OCI-LY7 (cell line): ENCODE measurements around the gene MMP20. TPM values are rescaled to one million over a fixed set of nuclear protein-coding genes. Genes with fewer than 3 reads are reported as not detected.

ENCODE experiments used
- BruUV-seq: library from RNA; stranded (reverse); fragments of 400-500 nt; replicated peaks from 2 replicates; lab custom pipeline; 2021; lab: Mats Ljungman, UMichigan
- CTCF ChIA-PET: fragments of 300-600 bp; sonication (Branson Sonifier 250); formaldehyde crosslinking; loops from one replicate; lab custom pipeline; 2022; ENCODE audit warnings: antibody characterized with exemption; ENCODE audit not compliant: unreplicated experiment; lab: Charles Lee
- POLR2A ChIA-PET: fragments of 300-600 bp; sonication (Branson Sonifier 250); formaldehyde crosslinking; loops from one replicate; lab custom pipeline; 2022; ENCODE audit warnings: antibody characterized with exemption; lab: Charles Lee
- DNase-seq: peaks from one replicate; pipeline ENCODE4 v3.0.0-alpha.2; 2015; ENCODE audit warnings: low spot score
- H2AFZ ChIP-seq: fragments of 200-600 bp; sonication (generic), shearing (Covaris generic); 2 replicates; pipeline ENCODE4 v1.6.1; 2014; ENCODE audit warnings: mild to moderate bottlenecking, antibody characterized with exemption, low read length, moderate library complexity
- H3K27ac ChIP-seq: fragments of 200-600 bp; sonication (generic); 2 replicates; pipeline ENCODE4 v1.5.1; 2014; ENCODE audit warnings: mixed run types, low read depth, mild to moderate bottlenecking, moderate library complexity, low read length, inconsistent platforms; ENCODE audit not compliant: poor library complexity, severe bottlenecking
- H3K36me3 ChIP-seq: fragments of 200-600 bp; sonication (generic); 2 replicates; pipeline ENCODE4 v1.6.1; 2014; ENCODE audit warnings: mild to moderate bottlenecking, antibody characterized with exemption, low read length, moderate library complexity, mixed read lengths; ENCODE audit not compliant: insufficient read depth
- H3K4me1 ChIP-seq: fragments of 200-600 bp; sonication (generic); 2 replicates; pipeline ENCODE4 v1.5.1; 2014; ENCODE audit warnings: mild to moderate bottlenecking, low read length; ENCODE audit not compliant: insufficient read depth, poor library complexity, severe bottlenecking
- H3K4me2 ChIP-seq: fragments of 200-600 bp; sonication (generic); 2 replicates; pipeline ENCODE4 v1.6.1; 2014; ENCODE audit warnings: mild to moderate bottlenecking, low read length
- H3K4me3 ChIP-seq: fragments of 200-600 bp; sonication (generic); 2 replicates; pipeline ENCODE4 v1.5.1; 2014; ENCODE audit warnings: mild to moderate bottlenecking, low read depth, low read length; ENCODE audit not compliant: poor library complexity, severe bottlenecking
- H3K79me2 ChIP-seq: fragments of 200-600 bp; sonication (generic); 2 replicates; pipeline ENCODE4 v1.6.1; 2016; ENCODE audit warnings: low read depth, mild to moderate bottlenecking, low read length, moderate library complexity, mixed read lengths; ENCODE audit not compliant: insufficient read depth
- H3K9me2 ChIP-seq: fragments of 200-600 bp; sonication (generic); 2 replicates; pipeline ENCODE4 v1.6.1; 2016; ENCODE audit warnings: mild to moderate bottlenecking, low read length, mixed read lengths; ENCODE audit not compliant: insufficient read depth
- H3K9me3 ChIP-seq: fragments of 200-600 bp; sonication (generic); 2 replicates; pipeline ENCODE4 v1.6.1; 2014; ENCODE audit warnings: mild to moderate bottlenecking, mixed run types, low read length, mixed read lengths
- H4K20me1 ChIP-seq: fragments of 200-600 bp; sonication (generic); 2 replicates; pipeline ENCODE4 v1.6.1; 2014; ENCODE audit warnings: mild to moderate bottlenecking, antibody characterized with exemption, low read length, moderate library complexity, mixed read lengths; ENCODE audit not compliant: insufficient read depth
- EZH2phosphoT487 ChIP-seq: fragments of 200-600 bp; sonication (generic); IDR thresholded peaks from 2 replicates; pipeline ENCODE4 v1.6.1; 2018; ENCODE audit warnings: low read depth, borderline replicate concordance, mild to moderate bottlenecking, mixed run types, antibody characterized with exemption, low read length, moderate library complexity, mixed read lengths
- intact Hi-C: fragments of 100-400 bp; cut with micrococcal nuclease; formaldehyde crosslinking; loops from one replicate; pipeline ENCODE4 v1.10.0; 2022; ENCODE audit not compliant: unreplicated experiment
- total RNA-seq, 2 experiments: library from RNA; depleted of rRNA in 1 of 2; stranded (reverse); fragments of >200 nt in 1 of 2; shearing (Covaris generic) in 1 of 2; gene quantifications; 2 replicates each; pipeline ENCODE4 v1.2.3, GENCODE V29; 2014 to 2022
- TF ChIP-seq, protein P1 (sequence below): fragments of 200-600 bp; sonication (generic); conservative IDR thresholded peaks from 2 replicates; pipeline ENCODE4 v1.5.1; 2014; ENCODE audit warnings: mild to moderate bottlenecking, antibody characterized with exemption, low read length, moderate library complexity, mixed read lengths

Gene MMP20
- total RNA-seq, 2 experiments from 2014 or later: not detected

DNA sequence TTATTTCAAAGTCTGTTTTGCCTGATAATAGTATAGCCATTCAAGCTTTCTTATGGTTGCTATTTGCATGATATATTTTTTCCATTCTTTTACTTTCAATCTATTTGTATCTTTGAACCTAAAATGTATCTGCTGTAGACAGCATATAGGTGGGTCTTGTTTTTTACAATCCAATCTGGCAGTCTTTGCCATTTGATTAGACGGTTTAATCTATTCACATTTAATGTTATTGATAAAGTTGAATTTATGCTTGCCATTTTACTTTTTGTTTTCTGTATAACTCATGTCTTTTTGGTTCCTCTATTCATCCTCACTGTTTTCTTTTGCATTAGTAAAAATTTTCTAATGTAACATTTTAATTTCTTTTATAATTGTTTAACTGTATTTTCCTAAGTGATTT is 37.4 kb downstream of the MMP20 start:
- Histone ChIP-seq H3K27ac (no peak overlapping the region), H3K9me2 (no peaks in the 10 kb centered on the region), H3K4me1 (peaks cover 4% of the 10 kb centered on the region), H3K4me3 (no peak overlapping the region), H3K79me2 (no peaks in the 10 kb centered on the region), H3K4me2 (no peak overlapping the region), H2AFZ (no peak overlapping the region), H3K9me3 (0 out of 2 replicates have a peak, but pooled peaks cover 7% of the 10 kb centered on the region), H3K36me3 (no peaks in the 10 kb centered on the region), H4K20me1 (no peaks in the 10 kb centered on the region)
- no peak for DNase-seq
- CTCF ChIA-PET: no interaction called here
- TF ChIP-seq, protein P1, sequence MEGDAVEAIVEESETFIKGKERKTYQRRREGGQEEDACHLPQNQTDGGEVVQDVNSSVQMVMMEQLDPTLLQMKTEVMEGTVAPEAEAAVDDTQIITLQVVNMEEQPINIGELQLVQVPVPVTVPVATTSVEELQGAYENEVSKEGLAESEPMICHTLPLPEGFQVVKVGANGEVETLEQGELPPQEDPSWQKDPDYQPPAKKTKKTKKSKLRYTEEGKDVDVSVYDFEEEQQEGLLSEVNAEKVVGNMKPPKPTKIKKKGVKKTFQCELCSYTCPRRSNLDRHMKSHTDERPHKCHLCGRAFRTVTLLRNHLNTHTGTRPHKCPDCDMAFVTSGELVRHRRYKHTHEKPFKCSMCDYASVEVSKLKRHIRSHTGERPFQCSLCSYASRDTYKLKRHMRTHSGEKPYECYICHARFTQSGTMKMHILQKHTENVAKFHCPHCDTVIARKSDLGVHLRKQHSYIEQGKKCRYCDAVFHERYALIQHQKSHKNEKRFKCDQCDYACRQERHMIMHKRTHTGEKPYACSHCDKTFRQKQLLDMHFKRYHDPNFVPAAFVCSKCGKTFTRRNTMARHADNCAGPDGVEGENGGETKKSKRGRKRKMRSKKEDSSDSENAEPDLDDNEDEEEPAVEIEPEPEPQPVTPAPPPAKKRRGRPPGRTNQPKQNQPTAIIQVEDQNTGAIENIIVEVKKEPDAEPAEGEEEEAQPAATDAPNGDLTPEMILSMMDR: no peak
- no peak for TF ChIP-seq EZH2phosphoT487
- intact Hi-C loops: no loop called here
- POLR2A ChIA-PET: no interaction called here
- no TSS peak for BruUV-seq

DNA sequence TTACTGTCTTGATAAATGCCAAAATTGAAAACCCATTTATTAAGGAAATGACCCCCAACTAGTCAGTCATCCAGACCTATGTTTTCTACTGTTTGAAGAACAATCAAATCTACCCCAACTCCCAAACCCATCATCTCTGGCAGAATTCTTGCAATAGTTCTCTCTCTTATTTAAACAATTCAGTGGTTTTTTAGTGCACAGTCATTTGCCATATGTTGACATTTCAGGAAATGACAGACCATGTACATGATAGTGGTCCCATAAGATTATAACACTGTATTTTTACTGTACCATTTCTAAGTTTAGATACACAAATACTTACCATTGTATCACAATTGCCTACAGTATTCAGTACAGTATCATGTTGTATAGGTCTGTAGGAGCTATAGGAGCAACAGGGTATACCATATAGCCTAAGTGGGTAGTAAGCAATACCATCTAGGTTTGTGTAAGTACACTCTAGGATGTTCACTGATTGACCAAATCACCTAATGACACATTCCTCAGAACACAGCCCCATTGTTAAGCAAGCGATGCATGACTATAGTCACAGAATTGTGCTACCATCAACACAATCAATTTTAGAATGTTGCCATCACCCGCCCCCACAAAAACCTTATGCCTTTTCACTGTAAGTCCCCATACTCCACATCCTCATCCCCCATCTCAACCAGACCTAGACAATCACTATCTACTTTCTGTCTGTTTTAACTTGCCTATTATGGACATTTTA is 41.8 kb downstream of the MMP20 start:
- H3K9me3 ChIP-seq: 0 out of 2 replicates have a peak, but pooled peaks cover 7% of the 10 kb centered on the region
- H3K27ac ChIP-seq: no peak overlapping the region
- DNase-seq: no peak
- H3K4me3 ChIP-seq: no peak overlapping the region
- no peak overlapping the region for H3K4me2 ChIP-seq
- H3K9me2 ChIP-seq: no peaks in the 10 kb centered on the region
- H3K36me3 ChIP-seq: no peaks in the 10 kb centered on the region
- no peaks in the 10 kb centered on the region for H3K79me2 ChIP-seq
- ChIA-PET POLR2A (no interaction called here), CTCF (no interaction called here)
- H4K20me1 ChIP-seq: no peaks in the 10 kb centered on the region
- TF ChIP-seq, protein P1: no peak
- no peak for TF ChIP-seq EZH2phosphoT487
- H2AFZ ChIP-seq: no peak overlapping the region
- BruUV-seq: no TSS peak
- intact Hi-C loops: no loop called here
- H3K4me1 ChIP-seq: peaks cover 10% of the 10 kb centered on the region

DNA sequence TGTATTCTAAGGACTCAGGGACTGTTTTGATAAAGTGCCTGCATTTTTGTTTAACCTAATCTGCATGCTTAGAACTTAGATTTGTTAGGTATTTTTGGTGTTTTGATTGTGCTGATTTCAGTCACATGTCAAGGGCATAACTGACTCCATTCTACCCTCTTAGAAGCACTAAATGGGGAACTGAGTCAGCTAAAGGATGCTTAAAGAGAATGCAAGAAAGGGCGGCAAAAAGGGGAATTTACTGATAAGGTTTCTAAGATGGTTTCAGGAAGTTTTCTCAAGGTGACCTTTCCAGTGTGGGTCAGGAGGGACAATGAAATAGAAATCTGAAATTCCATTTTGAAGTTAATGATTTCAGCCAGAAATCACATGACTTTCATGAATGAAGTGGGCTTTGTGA is 43.0 kb downstream of the MMP20 start:
- Histone ChIP-seq H3K27ac (no peak overlapping the region), H2AFZ (no peak overlapping the region), H3K79me2 (no peaks in the 10 kb centered on the region), H3K36me3 (no peaks in the 10 kb centered on the region), H3K4me2 (no peak overlapping the region), H3K4me3 (no peak overlapping the region), H3K9me3 (0 out of 2 replicates have a peak, but pooled peaks cover 7% of the 10 kb centered on the region), H3K4me1 (peaks cover 10% of the 10 kb centered on the region), H4K20me1 (no peaks in the 10 kb centered on the region), H3K9me2 (no peaks in the 10 kb centered on the region)
- intact Hi-C loops: no loop called here
- ChIA-PET CTCF (no interaction called here), POLR2A (no interaction called here)
- no peak for DNase-seq
- BruUV-seq: no TSS peak
- TF ChIP-seq, protein P1: no peak
- TF ChIP-seq EZH2phosphoT487: no peak
